NK-92 (cell line): ENCODE results near the gene DEFB113.

Source experiments
- DNase-seq: peaks from one replicate; lab custom pipeline; 2025; ENCODE audit not compliant: unreplicated experiment; lab: John Stamatoyannopoulos, UW

DEFB113 gene

DNA sequence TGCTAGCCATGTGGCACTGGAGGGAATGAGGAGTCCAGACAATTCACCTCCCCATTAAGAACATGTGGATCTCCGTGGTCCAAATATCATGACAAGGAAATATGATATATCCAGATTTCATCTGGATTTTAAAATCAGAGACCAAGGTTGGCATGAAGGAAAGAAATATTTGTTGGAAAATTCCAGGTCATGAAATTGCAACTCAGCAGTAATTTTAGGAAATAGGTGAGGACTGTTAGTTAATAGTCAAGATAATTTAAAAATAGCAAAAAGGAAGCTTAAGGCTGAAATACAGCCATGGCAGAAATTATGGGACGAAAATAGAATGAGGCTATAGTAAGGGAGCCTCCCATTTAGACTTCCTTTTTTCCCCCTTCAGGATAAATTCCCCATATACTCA is 32.4 kb downstream of the DEFB113 start:
- no peak for DNase-seq

DNA sequence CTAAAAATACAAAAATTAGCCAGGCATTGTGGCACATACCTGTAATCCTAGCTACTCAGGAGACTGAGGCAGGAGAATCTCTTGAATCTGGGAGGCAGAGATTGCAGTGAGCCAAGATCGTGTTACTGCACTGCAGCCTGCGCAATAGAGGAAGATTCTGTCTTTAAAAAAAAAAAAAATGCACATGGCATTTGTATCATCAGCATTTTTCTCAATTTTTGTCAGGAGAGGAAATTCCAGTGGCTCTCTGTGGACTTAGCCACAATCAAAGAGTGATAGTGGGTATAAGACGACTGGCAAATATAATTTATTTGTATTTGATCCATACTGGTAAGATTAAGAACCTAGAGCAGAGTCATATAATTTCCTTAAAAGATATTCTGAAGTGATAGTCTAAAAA is 34.0 kb downstream of the DEFB113 start:
- no peak for DNase-seq

DNA sequence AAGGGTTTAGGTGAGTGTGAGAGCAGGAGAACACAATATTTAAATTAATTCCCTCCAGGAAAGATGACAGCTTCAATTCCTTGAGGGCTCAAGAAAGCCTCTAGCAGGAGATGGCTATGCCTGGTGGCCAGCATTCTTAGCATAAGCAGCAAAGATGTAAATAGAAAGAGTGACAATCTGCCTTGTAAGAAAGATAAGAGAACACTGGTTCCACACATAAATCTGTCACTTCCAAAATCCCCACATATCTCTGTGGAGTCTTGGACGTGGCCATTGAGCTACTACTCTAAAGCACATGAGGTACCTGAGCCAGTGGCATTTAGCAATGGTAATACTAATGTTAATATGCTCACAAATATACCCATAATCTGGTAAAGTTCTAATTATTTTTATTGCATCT is 34.7 kb downstream of the DEFB113 start:
- DNase-seq = no peak

DNA sequence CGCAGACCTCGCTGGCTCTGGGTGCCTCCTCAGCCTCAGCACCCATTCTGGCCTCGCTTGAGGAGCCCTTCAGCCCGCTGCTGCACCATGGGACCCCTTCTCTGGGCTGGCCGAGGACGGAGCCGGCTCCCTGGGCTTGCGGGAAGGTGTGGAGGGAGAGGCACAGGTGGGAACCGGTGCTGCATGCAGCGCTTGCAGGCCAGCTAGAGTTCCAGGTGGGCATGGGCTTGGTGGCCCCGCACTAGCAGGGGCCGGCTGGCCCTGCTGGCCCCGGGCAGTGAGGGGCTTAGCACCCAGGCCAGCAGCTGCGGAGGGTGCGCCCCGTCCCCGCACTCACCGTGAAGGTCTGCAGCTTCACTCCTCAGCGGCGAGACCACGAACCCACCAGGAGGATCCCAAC is 35.9 kb downstream of the DEFB113 start:
- no peak for DNase-seq

DNA sequence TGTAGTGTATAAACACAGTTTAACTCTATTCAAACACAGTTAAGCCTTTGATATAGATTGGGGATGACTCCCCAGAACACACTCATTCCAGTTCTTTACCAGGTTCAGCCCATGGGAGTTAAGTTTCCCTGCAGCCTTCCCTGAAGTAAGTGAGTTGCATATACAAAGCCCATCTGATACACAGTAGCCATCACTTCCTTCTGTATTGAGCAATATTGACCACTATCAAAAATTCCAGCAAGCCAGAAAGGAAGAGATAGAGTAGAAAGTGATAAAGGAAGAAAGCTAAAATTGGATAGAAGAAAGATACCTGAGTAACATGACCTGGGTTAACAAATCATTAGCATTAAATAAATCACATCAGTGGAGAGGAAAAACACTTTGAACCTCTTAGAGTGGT is 40.1 kb downstream of the DEFB113 start:
- no peak for DNase-seq

DNA sequence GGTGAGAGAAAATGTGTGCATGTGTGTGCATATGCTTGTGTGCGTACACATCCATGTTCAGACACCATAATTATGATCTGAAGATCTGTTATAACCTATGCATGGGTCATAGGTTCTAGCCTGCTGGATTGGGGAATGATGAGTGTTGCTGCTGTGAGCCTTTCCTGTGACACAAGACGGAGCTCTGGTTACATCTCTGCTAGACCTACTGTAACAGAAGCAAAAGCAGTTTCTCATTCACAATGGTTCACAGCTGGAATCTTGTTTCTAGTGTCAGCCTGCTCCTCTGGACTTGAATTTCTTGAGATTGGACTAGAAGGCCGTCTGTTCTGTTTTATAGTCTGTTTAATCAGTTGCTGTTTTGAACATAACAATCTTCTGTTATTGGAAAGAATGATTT is 45.6 kb downstream of the DEFB113 start:
- no peak for DNase-seq

DNA sequence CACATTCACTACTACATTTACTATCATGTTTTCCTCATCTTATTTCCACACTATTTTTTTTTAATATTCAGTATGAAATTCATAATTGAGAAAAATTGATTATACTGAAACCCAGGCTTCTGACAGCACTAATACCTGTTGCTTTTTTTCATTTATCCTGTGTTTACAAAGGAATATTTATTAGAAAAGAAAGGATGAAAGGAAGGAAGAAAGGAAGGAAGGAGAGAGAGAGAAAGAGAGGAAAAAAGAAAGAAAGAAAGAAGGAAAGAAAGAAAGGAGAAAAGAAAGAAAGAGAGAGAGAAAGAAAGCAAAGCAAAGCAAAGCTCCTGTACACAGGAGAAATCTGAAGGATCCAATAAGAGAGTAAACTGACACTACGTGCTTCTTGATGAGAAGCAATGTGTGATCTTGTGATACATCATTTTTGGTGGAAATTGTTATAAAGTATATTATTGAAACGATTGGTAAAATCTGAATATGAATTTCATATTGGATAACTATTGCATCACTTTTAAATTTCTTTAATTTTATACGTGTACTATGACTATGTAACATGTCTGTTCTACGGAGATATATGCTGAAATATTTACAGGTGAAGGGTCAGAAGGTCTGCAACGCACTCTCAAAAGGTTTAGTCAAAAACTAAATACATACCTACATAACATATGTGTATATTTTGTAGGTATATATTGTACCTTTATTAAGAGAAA is 49.3 kb downstream of the DEFB113 start:
- DNase-seq = no peak

DNA sequence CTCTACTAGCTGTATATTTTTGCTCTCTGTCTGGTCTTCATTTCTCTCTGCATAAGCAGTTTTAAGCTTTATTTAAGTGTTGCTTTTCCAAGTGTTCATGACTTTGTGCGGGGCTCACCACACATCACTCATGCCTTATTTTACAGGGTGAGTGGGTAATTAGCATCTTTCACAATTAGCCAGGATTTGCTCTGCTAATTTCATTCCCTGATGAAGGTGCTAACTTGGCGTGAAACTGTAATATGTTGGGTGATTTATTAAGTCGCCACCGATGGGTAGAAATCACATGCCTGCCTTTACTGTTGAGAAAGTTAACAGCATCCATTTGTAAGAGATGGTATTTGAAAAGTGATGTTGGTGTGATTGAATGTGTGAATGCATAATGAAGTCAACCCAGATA is 50.2 kb downstream of the DEFB113 start:
- DNase-seq = no peak

DNA sequence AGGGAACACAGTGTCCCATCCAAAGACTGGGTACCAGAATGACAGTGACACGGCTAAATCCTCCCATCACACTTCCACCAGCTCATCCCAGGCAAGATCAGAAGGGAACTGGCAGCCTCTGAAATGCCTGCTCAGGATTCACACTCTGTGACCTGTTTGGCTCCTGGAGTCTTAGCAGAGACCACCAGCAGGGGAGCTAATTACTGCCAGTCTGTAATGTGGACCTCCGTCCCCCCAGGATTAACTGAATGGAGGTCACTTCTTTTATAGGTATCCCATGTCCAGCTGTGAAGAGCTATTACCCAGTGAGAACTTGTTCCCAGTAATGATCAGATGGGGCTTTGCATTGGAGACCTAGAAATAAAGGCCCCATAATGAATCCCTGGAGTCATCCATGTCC is 50.6 kb downstream of the DEFB113 start:
- DNase-seq = no peak
